Fibroblast of lung (primary cell): ENCODE measurements around the gene CHCHD10.

ENCODE experiments used
- EZH2 ChIP-seq: IDR thresholded peaks from 2 replicates; pipeline ENCODE4 v1.5.1; 2012; ENCODE audit warnings: low read length, control low read depth, mild to moderate bottlenecking; ENCODE audit errors: missing control alignments
- TF ChIP-seq, protein P1 (sequence below), 2 donors: IDR thresholded peaks in 1 of 2; conservative IDR thresholded peaks in 1 of 2; 1 replicate in 1 of 2; 2 replicates in 1 of 2; pipeline ENCODE4 v1.5.1; 2011 to 2012; ENCODE audit warnings: low read length in 2 of 2, control low read depth in 1 of 2, inconsistent platforms in 1 of 2, low read depth in 1 of 2, mild to moderate bottlenecking in 1 of 2

DNA sequence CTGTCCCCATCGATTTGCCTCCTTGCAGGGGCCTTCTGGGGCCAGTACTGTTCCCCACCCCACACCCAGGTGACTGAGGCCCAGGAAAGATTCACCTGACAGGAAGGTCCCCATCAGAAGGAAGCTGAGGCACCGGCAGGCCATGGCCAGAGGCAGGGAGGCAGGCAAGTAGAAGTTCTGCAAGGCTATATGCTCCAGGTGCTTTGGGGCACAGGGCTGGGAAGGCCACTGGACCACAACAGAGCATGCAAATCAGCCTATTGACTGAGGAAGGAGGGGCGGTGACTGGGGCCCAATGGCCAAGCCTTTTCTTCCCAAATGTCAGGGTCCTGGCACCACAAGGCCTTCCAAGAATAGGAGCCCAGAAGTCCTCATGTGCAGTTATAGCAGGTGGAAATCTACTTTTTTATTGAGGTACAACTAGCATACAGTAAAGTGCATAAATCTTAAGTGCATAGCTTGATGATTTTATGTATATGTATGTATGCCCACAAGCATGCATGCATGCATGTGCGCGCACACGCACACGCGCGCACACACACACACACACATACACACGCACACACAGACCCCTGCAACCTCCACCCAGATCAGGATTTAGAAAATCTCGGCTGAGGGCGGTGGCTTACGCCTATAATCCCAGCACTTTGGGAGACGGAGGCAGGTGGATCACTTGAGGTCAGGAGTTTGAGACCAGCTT, 13.4 kb downstream of the CHCHD10 start, which contains the start of gene VPREB3:
- TF ChIP-seq EZH2: no peak
- TF ChIP-seq, protein P1, sequence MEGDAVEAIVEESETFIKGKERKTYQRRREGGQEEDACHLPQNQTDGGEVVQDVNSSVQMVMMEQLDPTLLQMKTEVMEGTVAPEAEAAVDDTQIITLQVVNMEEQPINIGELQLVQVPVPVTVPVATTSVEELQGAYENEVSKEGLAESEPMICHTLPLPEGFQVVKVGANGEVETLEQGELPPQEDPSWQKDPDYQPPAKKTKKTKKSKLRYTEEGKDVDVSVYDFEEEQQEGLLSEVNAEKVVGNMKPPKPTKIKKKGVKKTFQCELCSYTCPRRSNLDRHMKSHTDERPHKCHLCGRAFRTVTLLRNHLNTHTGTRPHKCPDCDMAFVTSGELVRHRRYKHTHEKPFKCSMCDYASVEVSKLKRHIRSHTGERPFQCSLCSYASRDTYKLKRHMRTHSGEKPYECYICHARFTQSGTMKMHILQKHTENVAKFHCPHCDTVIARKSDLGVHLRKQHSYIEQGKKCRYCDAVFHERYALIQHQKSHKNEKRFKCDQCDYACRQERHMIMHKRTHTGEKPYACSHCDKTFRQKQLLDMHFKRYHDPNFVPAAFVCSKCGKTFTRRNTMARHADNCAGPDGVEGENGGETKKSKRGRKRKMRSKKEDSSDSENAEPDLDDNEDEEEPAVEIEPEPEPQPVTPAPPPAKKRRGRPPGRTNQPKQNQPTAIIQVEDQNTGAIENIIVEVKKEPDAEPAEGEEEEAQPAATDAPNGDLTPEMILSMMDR (conservative IDR thresholded peaks at IDR 0.05 in 1 of 2, IDR thresholded peaks at IDR 0.05 in 1 of 2; ENCODE audit: low read depth in 1 of 2, low read length in 2 of 2): no peak
